NCI-H1092 (cell line): Measurements from ENCODE around the gene SAPCD2.
"Not testable (repeated sequence)": the region's sequence is repeated elsewhere in the genome, so short reads cannot be mapped to it uniquely, and the experiment has no call there.

Experiments
- DNase-seq: peaks from one replicate; lab custom pipeline; 2025; lab: John Stamatoyannopoulos, UW

Gene SAPCD2

GRCh38 chr9:137064027-137064879 is 6.1 kb downstream of the SAPCD2 start:
- peak; percentile 10 for DNase-seq

GRCh38 chr9:137063311-137064026 is 6.9 kb downstream of the SAPCD2 start:
- no peak for DNase-seq

GRCh38 chr9:137062798-137063197 is 7.6 kb downstream of the SAPCD2 start:
- DNase-seq, result not testable (repeated sequence)

GRCh38 chr9:137062384-137062783 is 8.0 kb downstream of the SAPCD2 start:
- no peak for DNase-seq

- DNase-seq, result peak; percentile 44
Observed at GRCh38 chr9:137058521-137059234, 11.7 kb downstream of the SAPCD2 start.

GRCh38 chr9:137057545-137057944 is 12.8 kb downstream of the SAPCD2 start:
- DNase-seq, result peak; percentile 47

GRCh38 chr9:137056739-137057415 is 13.5 kb downstream of the SAPCD2 start:
- DNase-seq, result peak; percentile 15

DNA sequence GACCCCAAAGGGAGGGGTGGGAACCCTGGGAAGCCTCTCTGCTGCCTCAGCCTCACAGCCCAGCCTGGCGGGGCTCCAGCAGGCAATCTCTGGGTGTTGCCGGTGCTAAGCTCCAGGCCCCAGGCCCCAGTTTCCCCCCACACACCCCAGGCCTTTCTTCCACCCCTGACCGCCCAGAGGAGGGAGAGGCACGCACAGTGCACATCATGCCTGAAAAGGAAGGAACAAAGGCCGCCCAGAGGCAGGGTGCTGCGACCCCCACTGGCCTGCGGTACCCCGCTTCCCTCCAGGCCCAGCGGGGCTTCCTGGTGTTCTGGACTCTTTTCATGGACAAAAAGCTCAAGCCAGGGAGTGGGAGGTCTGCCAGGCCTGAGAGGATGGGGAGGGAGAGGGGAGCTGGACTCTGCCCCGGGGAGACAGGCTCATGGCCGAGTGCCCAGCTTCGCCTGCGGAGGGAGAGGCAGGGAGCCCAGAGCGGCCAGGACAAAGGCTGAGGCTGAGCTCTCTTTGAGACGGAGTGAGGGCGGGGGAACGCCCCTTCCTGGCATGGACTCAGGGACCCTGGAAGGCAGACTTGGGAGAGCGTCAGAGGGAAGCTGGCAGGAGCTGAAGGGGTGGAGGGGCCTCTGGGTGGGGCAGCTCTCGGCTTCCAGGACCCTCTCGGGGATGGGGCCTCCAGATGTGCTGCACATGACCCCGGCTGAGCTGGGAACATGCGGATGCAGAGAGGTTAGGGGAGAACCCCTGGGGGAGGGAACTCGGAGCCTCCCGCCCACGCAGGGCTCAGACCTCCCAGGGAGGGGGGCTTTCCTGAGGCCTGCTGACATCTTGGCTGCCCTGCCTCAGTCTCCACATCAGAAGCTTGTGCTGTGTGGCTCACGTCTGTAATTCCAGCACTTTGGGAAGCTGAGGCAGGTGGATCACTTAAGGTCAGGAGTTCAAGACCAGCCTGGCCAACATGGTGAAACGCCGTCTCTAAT is 14.7 kb downstream of the SAPCD2 start:
- peak; percentile 95 for DNase-seq

DNA sequence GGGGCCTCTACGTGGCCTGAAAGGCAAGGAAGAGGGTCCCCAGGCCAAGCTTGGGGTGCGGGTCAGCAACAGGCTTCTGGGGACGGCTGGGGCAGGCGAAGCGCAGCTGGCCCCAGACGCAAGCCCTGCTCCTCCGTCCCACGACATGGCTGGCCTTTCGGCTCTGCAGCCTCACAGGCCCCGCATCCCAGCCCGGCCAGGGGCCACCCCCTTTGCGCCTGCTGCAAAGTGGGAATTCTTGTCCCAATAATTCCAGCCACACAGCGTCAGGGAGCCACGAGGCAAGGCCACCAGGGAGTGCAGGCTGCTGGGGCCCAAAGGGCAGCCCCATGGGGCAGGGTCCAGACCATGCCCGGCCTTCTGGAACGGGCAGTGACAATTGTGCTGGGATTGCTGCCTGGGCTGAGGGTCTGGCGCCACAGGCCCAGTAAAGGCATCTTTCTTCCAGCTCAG is 15.4 kb downstream of the SAPCD2 start:
- DNase-seq, result no peak

DNA sequence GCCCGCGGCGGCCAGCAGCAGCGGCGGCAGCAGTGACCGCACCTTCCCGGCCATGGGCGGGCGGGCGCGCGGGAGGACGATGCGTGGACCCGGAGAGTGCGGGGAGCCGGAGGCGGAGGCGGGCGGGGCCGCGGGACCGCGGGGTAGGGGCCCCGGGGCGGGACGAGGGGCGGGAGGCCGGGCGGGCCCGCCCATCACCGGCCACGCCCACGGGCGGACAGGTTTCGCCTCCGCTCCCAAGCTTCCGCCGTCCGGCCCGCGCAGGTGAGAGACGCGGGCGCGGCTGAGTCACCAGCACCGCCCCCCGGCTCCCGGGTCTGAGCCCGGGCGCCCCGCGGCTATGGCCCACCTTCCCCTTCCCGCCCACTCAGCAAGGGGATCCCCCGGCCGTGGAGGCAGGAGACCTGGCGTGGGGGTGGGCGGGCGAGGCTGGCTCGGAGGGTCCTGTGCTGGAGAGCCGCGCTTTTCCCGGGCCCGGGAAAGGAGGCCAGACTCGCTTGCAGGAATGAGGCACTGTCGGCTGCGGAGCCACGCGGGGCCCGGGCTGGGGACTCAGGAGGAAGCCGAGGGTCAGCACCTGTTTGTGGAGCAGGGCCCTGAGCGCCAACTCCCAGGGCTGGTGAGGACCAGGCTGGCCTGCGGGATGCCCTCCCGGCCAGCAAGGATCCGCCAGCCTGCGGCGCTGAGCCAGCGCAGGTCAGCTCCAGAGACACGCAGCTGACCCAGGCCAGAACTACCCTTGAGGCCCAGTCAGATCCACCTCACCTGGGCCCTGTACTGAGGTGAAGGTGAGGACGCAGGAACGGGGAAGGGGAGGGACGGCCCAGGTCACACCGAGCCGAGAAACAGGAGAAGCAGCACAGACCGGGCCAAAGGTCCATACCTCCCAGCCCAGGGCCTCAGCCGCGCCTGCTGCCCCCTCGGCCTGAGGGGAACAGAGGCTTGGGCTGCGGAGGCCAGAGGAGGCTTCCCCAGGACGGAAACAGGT is 16.1 kb downstream of the SAPCD2 start, which contains the start of gene ENTPD2:
Gene ENTPD2 (minus strand): TSS at position 118 of the 988 bp plus-strand sequence. CDS start 64 bp downstream, at position 54.
- DNase-seq, result no peak

DNA sequence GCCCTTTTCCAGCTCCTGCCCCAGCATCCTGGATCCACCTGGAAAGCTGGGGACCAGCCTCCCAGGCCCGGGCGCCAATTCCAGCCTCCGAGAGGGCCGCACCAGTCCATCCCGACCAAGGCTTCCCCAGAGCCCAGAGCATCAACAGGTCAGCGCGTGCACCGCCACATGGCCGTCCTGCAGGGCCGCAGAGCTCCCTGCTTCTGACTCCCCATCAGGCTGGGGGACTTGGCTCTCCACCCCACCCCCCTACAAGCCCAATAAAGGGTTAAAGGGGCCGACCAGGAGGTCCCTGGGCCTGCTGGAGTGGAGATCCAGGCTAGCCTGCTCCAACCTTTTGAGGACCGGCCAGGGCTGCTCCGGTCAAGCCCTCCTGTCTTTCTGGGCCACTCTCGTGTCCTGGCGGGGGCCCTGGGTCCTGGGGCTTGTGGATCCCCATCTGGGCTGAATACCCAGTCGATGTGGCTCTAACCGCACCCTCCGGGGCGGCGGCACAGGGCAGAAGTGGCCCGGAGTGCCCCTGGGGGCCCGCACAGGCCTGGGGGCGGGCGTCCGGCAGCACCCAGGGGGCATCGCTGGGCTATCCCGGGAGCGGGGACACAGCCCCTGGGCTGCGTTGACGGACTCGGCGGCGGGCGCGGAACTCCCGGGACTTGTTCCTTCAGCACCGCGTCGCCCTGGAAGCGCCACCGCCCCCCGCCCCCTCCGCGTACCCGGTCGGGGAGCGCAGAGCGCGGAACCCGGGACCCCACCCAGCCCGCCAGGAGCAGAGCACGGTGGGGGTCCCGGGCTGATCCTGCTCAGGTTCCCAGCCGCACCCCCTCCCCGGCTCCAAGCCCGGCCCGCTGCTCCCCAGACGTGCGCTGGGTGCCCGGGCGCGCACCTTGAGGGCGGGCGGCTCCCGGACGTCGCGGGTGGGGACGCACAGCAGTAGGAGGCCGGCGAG is 17.1 kb downstream of the SAPCD2 start:
- DNase-seq, result no peak

GRCh38 chr9:137052293-137052692 is 18.1 kb downstream of the SAPCD2 start:
- no peak for DNase-seq

GRCh38 chr9:137051145-137051724 is 19.1 kb downstream of the SAPCD2 start:
- no peak for DNase-seq

GRCh38 chr9:137050570-137050969 is 19.8 kb downstream of the SAPCD2 start:
- DNase-seq, result no peak

- DNase-seq, result peak; percentile 61
Observed at GRCh38 chr9:137049544-137050449, 20.6 kb downstream of the SAPCD2 start.

GRCh38 chr9:137048655-137049543 is 21.5 kb downstream of the SAPCD2 start:
- DNase-seq, result no peak
